ENCODE data around the gene STRN3.

GRCh38 chr14:30874999-30875787 lies 151.0 kb downstream of the STRN3 start:
- TF ChIP-seq, protein P1, sequence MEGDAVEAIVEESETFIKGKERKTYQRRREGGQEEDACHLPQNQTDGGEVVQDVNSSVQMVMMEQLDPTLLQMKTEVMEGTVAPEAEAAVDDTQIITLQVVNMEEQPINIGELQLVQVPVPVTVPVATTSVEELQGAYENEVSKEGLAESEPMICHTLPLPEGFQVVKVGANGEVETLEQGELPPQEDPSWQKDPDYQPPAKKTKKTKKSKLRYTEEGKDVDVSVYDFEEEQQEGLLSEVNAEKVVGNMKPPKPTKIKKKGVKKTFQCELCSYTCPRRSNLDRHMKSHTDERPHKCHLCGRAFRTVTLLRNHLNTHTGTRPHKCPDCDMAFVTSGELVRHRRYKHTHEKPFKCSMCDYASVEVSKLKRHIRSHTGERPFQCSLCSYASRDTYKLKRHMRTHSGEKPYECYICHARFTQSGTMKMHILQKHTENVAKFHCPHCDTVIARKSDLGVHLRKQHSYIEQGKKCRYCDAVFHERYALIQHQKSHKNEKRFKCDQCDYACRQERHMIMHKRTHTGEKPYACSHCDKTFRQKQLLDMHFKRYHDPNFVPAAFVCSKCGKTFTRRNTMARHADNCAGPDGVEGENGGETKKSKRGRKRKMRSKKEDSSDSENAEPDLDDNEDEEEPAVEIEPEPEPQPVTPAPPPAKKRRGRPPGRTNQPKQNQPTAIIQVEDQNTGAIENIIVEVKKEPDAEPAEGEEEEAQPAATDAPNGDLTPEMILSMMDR (IDR thresholded peaks at IDR 0.05), result no peak
- TF ChIP-seq POLR2A (IDR thresholded peaks at IDR 0.05), result no peak

All from esophagus squamous epithelium (tissue), 4 donors.